Natural killer cell (primary cell): ENCODE data around the gene CTNNA3. TPM values are rescaled to one million over a fixed set of nuclear protein-coding genes. Genes with fewer than 3 reads are reported as not detected.

Source experiments
- ATAC-seq, 3 donors: fragments of 150-1000 bp in 2 of 3; fragments of 200-7000 bp in 1 of 3; cut with Tn5 transposase; 1 replicate in 1 of 3; 2 replicates in 2 of 3; pipeline ENCODE4 v1.10.0; 2021; ENCODE audit warnings: mild to moderate bottlenecking in 2 of 3, moderate library complexity in 2 of 3
- DNase-seq, 2 donors: peaks; one replicate each; pipeline versions ENCODE4 v3.0.0 to v3.0.0-alpha.2; 2013 to 2021; ENCODE audit warnings: mixed read lengths in 1 of 2
- H3K27ac ChIP-seq: one replicate; pipeline ENCODE4 v1.5.1; 2013; ENCODE audit warnings: mild to moderate bottlenecking, low read length
- H3K27me3 ChIP-seq: one replicate; pipeline ENCODE4 v1.6.1; 2013; ENCODE audit warnings: low read length; ENCODE audit not compliant: control insufficient read depth, insufficient read depth
- H3K36me3 ChIP-seq: one replicate; pipeline ENCODE4 v1.6.1; 2013; ENCODE audit warnings: low read length; ENCODE audit not compliant: control insufficient read depth, insufficient read depth
- H3K4me1 ChIP-seq: one replicate; pipeline ENCODE4 v1.6.1; 2013; ENCODE audit warnings: low read length; ENCODE audit not compliant: control insufficient read depth, insufficient read depth
- H3K4me3 ChIP-seq: one replicate; pipeline ENCODE4 v1.5.1; 2013; ENCODE audit warnings: low read length
- H3K9me3 ChIP-seq: one replicate; pipeline ENCODE4 v1.6.1; 2013; ENCODE audit warnings: low read length; ENCODE audit not compliant: control insufficient read depth, insufficient read depth
- H3K27ac Mint-ChIP-seq, 2 donors: one replicate each; pipeline ENCODE4 v1.8.0; 2022; ENCODE audit warnings: mild to moderate bottlenecking in 2 of 2, mixed read lengths in 2 of 2, moderate library complexity in 1 of 2
- H3K27me3 Mint-ChIP-seq, 2 donors: one replicate each; pipeline ENCODE4 v1.8.0; 2022; ENCODE audit warnings: low read depth in 2 of 2, mixed read lengths in 2 of 2
- H3K36me3 Mint-ChIP-seq: one replicate; pipeline ENCODE4 v1.8.0; 2022; ENCODE audit warnings: mixed read lengths
- H3K4me1 Mint-ChIP-seq, 2 donors: one replicate each; pipeline ENCODE4 v1.8.0; 2022; ENCODE audit warnings: mixed read lengths in 2 of 2
- H3K4me3 Mint-ChIP-seq: one replicate; pipeline ENCODE4 v1.8.0; 2022; ENCODE audit warnings: mild to moderate bottlenecking, moderate library complexity, mixed read lengths
- H3K9me3 Mint-ChIP-seq, 2 donors: one replicate each; pipeline ENCODE4 v1.8.0; 2022; ENCODE audit warnings: mixed read lengths in 2 of 2
- WGBS: methylation state at CpG from one replicate; pipeline ENCODE4 v1.1.7; 2013; ENCODE audit warnings: missing lambda C conversion rate; ENCODE audit not compliant: insufficient coverage; 5-methylcytosine and 5-hydroxymethylcytosine counted together
- intact Hi-C: fragments of 100-400 bp; cut with micrococcal nuclease; formaldehyde crosslinking; loops from one replicate; pipeline ENCODE4 v1.14.2; 2022
- total RNA-seq, 4 donors: library from RNA; stranded (reverse); fragments of 120-200 nt in 1 of 4; gene quantifications; one replicate each; pipeline versions ENCODE4 v1.2.3 to v1.2.4, GENCODE V29; 2013 to 2022
- TF ChIP-seq, protein P1 (sequence below): fragments of 200-600 bp; IDR thresholded peaks from one replicate; pipeline ENCODE4 v1.8.0; 2022; ENCODE audit warnings: antibody characterized with exemption

The CTNNA3 gene
- total RNA-seq, 3 donors from 2014 or later (not counting 1 experiment from before 2014, with no cell fraction given): not detected

GRCh38 chr10:67527351-67527750 is 168.6 kb downstream of the CTNNA3 start:
- no peaks in the 10 kb centered on the region for H3K27me3 ChIP-seq
- no peak overlapping the region for H3K27ac ChIP-seq
- H3K27ac Mint-ChIP-seq: no peak overlapping the region
- H3K9me3 Mint-ChIP-seq: peaks cover 0 to 2% of the 10 kb centered on the region in 2 donors
- H3K4me3 ChIP-seq: no peak overlapping the region
- TF ChIP-seq, protein P1, sequence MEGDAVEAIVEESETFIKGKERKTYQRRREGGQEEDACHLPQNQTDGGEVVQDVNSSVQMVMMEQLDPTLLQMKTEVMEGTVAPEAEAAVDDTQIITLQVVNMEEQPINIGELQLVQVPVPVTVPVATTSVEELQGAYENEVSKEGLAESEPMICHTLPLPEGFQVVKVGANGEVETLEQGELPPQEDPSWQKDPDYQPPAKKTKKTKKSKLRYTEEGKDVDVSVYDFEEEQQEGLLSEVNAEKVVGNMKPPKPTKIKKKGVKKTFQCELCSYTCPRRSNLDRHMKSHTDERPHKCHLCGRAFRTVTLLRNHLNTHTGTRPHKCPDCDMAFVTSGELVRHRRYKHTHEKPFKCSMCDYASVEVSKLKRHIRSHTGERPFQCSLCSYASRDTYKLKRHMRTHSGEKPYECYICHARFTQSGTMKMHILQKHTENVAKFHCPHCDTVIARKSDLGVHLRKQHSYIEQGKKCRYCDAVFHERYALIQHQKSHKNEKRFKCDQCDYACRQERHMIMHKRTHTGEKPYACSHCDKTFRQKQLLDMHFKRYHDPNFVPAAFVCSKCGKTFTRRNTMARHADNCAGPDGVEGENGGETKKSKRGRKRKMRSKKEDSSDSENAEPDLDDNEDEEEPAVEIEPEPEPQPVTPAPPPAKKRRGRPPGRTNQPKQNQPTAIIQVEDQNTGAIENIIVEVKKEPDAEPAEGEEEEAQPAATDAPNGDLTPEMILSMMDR: no peak
- H3K4me3 Mint-ChIP-seq: no peak overlapping the region
- peaks cover 0 to 5% of the 10 kb centered on the region in 2 donors for H3K27me3 Mint-ChIP-seq
- H3K4me1 ChIP-seq: no peaks in the 10 kb centered on the region
- H3K36me3 ChIP-seq: no peaks in the 10 kb centered on the region
- no peak for DNase-seq
- H3K4me1 Mint-ChIP-seq: no peaks in the 10 kb centered on the region
- no peak for ATAC-seq
- intact Hi-C loops: no loop called here
- H3K9me3 ChIP-seq: no peaks in the 10 kb centered on the region
- H3K36me3 Mint-ChIP-seq: no peaks in the 10 kb centered on the region

DNA sequence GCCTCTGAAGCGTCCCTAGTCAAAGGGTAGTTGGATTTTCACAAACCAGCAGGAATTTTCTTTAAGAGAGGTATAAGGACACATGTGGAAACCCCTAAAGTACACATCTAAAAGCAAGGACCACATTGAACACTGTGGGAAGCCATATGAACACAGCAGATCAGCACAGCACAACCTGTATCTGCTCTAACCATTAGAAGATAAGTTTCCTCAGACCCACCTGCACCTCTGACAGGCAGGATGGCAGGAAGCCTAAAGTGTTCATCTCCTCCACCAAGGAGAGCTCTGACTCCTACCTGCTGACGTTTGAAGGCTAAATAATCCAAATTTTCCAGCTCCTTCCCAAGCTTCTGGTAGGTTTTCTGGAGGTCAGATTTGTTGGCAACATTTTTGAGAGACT is 174.4 kb downstream of the CTNNA3 start:
- Histone ChIP-seq H3K36me3 (no peaks in the 10 kb centered on the region), H3K9me3 (no peaks in the 10 kb centered on the region), H3K27ac (no peak overlapping the region), H3K4me1 (no peaks in the 10 kb centered on the region), H3K27me3 (no peaks in the 10 kb centered on the region), H3K4me3 (no peak overlapping the region)
- no peaks in the 10 kb centered on the region for H3K27me3 Mint-ChIP-seq
- H3K4me3 Mint-ChIP-seq: no peak overlapping the region
- no peak for DNase-seq
- TF ChIP-seq, protein P1: no peak
- WGBS: 100% methylated on average over 1 of the region's 2 CpGs
- no peak for ATAC-seq
- no peaks in the 10 kb centered on the region for H3K4me1 Mint-ChIP-seq
- intact Hi-C loops: no loop called here
- no peak overlapping the region for H3K27ac Mint-ChIP-seq
- H3K36me3 Mint-ChIP-seq: no peaks in the 10 kb centered on the region
- H3K9me3 Mint-ChIP-seq: no peaks in the 10 kb centered on the region

GRCh38 chr10:67520924-67521520 is 175.0 kb downstream of the CTNNA3 start:
- Histone ChIP-seq H3K9me3 (no peaks in the 10 kb centered on the region), H3K27ac (no peak overlapping the region), H3K4me1 (no peaks in the 10 kb centered on the region), H3K4me3 (no peak overlapping the region), H3K27me3 (no peaks in the 10 kb centered on the region), H3K36me3 (no peaks in the 10 kb centered on the region)
- DNase-seq (peak in 1 of 2 donors; percentile 69), ATAC-seq (no peak)
- Mint-ChIP-seq H3K27me3 (no peaks in the 10 kb centered on the region), H3K9me3 (no peaks in the 10 kb centered on the region), H3K4me3 (no peak overlapping the region), H3K4me1 (no peaks in the 10 kb centered on the region), H3K36me3 (no peaks in the 10 kb centered on the region), H3K27ac (no peak overlapping the region)
- 8% methylated on average over 4 of the region's 5 CpGs for WGBS
- intact Hi-C loops: no loop called here
- TF ChIP-seq, protein P1: peak; percentile 31

DNA sequence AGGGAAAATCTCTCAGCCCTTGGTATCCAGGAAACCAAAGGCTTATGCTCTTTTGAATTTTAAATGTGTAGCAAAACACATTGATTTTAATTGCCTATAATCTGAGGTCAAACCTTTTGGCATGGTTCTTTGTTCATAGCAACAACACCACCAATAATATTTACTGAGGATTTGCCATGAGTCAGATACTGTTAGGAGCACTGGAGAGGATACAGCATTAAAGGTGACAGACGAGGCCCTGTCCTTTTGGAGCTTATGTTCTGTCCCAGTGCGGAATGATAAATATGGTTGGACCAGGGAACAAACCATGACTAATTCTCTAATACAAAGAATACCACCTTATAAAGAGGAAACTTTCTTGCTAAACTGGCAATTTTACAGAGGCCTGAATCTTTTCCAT is 176.6 kb downstream of the CTNNA3 start:
- 88% methylated on average over 2 of the region's 2 CpGs for WGBS

More for the DNA sequence above, 176.6 kb downstream of the CTNNA3 start:
- no peaks in the 10 kb centered on the region for H3K4me1 Mint-ChIP-seq
- no peak overlapping the region for H3K4me3 Mint-ChIP-seq
- Histone ChIP-seq H3K27me3 (no peaks in the 10 kb centered on the region), H3K9me3 (no peaks in the 10 kb centered on the region), H3K27ac (no peak overlapping the region), H3K4me1 (no peaks in the 10 kb centered on the region), H3K4me3 (no peak overlapping the region), H3K36me3 (no peaks in the 10 kb centered on the region)
- intact Hi-C loops: no loop called here
- no peak for ATAC-seq
- no peaks in the 10 kb centered on the region for H3K36me3 Mint-ChIP-seq
- no peaks in the 10 kb centered on the region for H3K9me3 Mint-ChIP-seq
- DNase-seq: no peak
- TF ChIP-seq, protein P1: no peak
- no peaks in the 10 kb centered on the region for H3K27me3 Mint-ChIP-seq
- H3K27ac Mint-ChIP-seq: no peak overlapping the region
